Nephron progenitor cell (in vitro differentiated cells): ENCODE results near the gene ADD1.

Source experiments
- DNase-seq: peaks from one replicate; pipeline ENCODE4 v3.0.0; 2021
- H3K27ac Mint-ChIP-seq: 2 replicates; pipeline ENCODE4 v1.8.0; 2021; ENCODE audit warnings: mild to moderate bottlenecking, moderate library complexity, mixed read lengths
- H3K27me3 Mint-ChIP-seq: 2 replicates; pipeline ENCODE4 v1.8.0; 2021; ENCODE audit warnings: mild to moderate bottlenecking, low read depth, mixed read lengths; ENCODE audit not compliant: poor library complexity
- H3K36me3 Mint-ChIP-seq: 2 replicates; pipeline ENCODE4 v1.8.0; 2021; ENCODE audit warnings: low read depth, mixed read lengths
- H3K4me1 Mint-ChIP-seq: 2 replicates; pipeline ENCODE4 v1.8.0; 2021; ENCODE audit warnings: mixed read lengths
- H3K4me3 Mint-ChIP-seq: 2 replicates; pipeline ENCODE4 v1.8.0; 2021; ENCODE audit warnings: mild to moderate bottlenecking, moderate library complexity, mixed read lengths
- H3K9me3 Mint-ChIP-seq: 2 replicates; pipeline ENCODE4 v1.8.0; 2021; ENCODE audit warnings: mild to moderate bottlenecking, moderate library complexity, mixed read lengths
- TF ChIP-seq, protein P1 (sequence below): fragments of 200-600 bp; sonication (generic); IDR thresholded peaks from 2 replicates; pipeline ENCODE4 v1.5.0; 2021; ENCODE audit warnings: antibody characterized with exemption

Gene ADD1

DNA sequence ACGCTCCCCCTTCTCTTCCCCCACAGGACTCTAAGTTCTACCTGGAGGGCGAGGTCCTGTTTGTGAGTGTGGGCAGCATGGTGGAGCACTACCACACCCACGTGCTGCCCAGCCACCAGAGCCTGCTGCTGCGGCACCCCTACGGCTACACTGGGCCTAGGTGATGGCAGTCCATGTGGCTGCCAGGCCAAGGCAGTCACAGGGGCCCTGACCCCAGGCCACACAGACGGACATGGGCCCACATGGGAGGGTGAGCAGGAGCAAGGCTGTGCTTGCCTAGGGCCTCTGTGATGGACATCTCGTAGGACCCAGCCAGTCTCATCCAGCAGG lies 10.0 kb upstream of the ADD1 start:
- DNase-seq = no peak
- Mint-ChIP-seq H3K27me3 (no peaks in the 10 kb centered on the region), H3K36me3 (peaks cover 5% of the 10 kb centered on the region), H3K4me1 (peaks cover 11% of the 10 kb centered on the region), H3K27ac (no peak overlapping the region), H3K4me3 (no peak overlapping the region), H3K9me3 (peaks cover under 1% of the 10 kb centered on the region)
- TF ChIP-seq, protein P1, sequence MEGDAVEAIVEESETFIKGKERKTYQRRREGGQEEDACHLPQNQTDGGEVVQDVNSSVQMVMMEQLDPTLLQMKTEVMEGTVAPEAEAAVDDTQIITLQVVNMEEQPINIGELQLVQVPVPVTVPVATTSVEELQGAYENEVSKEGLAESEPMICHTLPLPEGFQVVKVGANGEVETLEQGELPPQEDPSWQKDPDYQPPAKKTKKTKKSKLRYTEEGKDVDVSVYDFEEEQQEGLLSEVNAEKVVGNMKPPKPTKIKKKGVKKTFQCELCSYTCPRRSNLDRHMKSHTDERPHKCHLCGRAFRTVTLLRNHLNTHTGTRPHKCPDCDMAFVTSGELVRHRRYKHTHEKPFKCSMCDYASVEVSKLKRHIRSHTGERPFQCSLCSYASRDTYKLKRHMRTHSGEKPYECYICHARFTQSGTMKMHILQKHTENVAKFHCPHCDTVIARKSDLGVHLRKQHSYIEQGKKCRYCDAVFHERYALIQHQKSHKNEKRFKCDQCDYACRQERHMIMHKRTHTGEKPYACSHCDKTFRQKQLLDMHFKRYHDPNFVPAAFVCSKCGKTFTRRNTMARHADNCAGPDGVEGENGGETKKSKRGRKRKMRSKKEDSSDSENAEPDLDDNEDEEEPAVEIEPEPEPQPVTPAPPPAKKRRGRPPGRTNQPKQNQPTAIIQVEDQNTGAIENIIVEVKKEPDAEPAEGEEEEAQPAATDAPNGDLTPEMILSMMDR = no peak

DNA sequence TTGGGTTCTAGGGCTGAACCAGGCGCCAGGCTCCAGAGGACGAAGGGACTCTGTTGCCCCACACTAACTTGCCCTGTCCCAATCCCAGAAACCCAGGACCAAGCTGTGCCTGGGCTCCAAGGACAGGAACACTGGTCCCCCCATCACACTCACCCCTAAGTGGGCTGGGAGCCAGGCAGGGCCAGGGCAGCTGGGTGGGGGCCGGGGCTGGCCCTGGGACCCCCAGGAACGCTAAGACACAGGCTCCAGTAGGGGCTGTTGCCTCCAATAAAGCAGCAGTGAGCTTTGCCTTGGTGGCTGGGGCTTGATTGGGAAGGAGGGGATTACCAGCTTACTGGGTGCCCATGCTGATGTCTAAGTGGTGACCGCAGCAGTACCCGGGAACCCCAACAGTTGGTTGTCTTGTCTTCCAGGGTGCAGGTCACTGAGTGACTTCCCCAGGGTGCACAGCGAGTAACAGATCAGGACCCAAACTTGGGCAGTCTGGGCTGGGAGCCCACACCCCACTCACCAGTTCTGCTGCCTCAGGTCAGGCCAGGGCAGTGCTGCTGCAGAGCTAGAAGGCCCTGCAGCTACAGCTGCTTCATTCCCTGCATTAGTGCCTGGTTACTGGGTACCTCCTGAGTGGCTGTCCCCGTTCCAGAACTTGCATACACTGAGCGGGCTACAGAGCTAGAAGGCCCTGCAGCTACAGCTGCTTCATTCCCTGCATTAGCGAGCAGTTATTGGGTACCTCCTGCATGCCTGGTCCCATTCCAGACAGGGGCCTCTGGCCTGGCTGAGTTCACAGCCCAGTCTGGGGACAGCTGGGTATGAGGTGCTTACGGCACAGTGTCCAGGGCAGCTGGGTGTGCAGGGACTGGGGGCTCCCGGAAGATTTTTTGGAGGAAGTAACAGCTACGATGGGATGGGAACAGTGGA lies 9.4 kb upstream of the ADD1 start:
- no peaks in the 10 kb centered on the region for H3K27me3 Mint-ChIP-seq
- DNase-seq = no peak
- H3K9me3 Mint-ChIP-seq = peaks cover 6% of the 10 kb centered on the region
- no peak overlapping the region for H3K27ac Mint-ChIP-seq
- TF ChIP-seq, protein P1 = no peak
- H3K36me3 Mint-ChIP-seq = no peaks in the 10 kb centered on the region
- H3K4me1 Mint-ChIP-seq = peaks cover 11% of the 10 kb centered on the region
- H3K4me3 Mint-ChIP-seq = no peak overlapping the region

DNA sequence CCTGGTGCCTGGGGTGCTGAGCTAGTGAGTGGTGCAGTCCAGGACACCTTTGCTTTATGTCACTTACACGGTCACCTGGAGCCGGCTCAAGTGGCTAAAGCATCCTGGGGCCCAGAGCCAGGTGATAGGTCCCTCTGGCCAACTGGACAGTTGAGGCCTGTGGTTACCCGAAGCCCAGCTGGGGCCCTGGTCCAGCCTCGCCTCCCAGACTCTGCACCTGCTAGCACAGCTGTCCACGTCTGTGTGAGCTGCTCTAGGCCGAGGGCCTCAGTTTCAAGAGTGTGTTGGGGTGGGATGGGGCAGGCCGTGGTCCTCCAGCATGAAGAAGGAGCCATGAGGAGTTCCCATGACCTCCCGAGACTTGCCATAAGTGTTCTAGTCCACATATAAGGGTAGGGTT lies 7.7 kb upstream of the ADD1 start:
- Mint-ChIP-seq H3K27me3 (no peaks in the 10 kb centered on the region), H3K9me3 (peaks cover 22% of the 10 kb centered on the region), H3K4me1 (peaks cover 11% of the 10 kb centered on the region), H3K4me3 (no peak overlapping the region), H3K36me3 (peaks cover 10% of the 10 kb centered on the region), H3K27ac (no peak overlapping the region)
- no peak for DNase-seq
- TF ChIP-seq, protein P1 = no peak

DNA sequence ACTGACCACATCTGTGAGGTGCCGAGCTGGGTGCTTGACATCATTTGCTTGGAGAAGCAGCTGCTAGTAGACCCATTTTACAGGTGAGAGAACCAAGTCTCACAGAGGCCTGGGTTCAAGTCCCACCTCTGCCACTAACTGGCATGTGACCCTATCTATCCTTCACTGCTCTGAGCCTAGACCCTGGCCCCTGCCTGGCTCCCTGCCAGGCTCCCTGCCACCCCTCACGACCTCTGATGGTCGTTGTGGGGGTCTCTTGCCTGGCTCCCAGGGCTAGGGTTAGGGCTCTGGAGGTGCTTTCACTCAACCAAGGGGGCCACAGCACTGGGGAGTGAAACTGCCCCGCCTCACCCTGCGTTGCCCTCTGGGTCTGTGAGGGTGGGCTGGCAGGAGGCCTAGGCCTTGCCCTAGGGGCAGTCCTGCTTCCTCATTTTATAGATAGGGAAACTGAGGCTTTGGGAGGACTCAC lies 7.2 kb upstream of the ADD1 start:
- H3K4me3 Mint-ChIP-seq = no peak overlapping the region
- peaks cover 11% of the 10 kb centered on the region for H3K4me1 Mint-ChIP-seq
- peaks cover 24% of the 10 kb centered on the region for H3K9me3 Mint-ChIP-seq
- H3K36me3 Mint-ChIP-seq = peaks cover 12% of the 10 kb centered on the region
- TF ChIP-seq, protein P1 = no peak
- DNase-seq = no peak
- H3K27me3 Mint-ChIP-seq = no peaks in the 10 kb centered on the region
- H3K27ac Mint-ChIP-seq = no peak overlapping the region

DNA sequence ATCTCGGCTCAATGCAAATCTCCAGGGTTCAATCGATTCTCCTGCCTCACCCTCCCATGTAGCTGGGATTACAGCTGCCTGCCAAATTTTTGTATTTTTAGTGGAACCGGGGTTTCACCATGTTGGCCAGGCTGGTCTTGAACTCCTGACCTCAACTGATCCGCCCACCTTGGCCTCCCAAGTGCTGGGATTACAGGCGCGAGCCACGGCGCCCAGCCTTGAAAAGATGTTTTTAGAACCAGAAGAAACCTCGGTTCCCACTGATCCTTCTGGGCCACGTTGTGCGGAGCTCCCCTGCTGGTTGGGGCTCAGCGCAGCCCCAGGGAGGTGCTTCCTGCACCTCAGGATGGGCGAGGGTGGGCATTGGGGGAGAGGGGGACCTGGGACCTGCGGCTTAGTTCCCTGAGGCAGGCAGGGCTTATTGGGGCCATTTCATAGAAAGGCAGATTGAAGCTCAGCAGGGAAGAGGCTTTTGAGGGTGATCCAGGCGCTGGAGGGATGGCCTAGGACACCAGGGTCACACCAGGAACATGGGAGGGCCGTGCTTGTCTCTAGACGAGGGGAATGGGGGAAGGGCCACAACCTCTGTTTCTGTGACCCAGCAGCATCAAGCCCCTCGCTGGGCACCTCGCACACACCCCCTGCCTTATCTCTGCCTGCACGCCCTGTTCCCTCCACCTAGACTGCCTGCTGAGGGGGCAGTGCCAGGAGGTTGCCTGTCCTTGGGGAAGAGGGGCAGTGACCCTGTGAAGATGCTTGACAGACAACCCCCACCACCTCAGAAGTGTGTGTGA lies 6.3 kb upstream of the ADD1 start:
- Mint-ChIP-seq H3K4me3 (no peak overlapping the region), H3K27me3 (no peaks in the 10 kb centered on the region), H3K9me3 (peaks cover 28% of the 10 kb centered on the region), H3K4me1 (peaks cover 12% of the 10 kb centered on the region), H3K27ac (peak overlapping the region; percentile 48), H3K36me3 (peaks cover 17% of the 10 kb centered on the region)
- no peak for DNase-seq
- TF ChIP-seq, protein P1 = no peak
